Fibroblast of lung (primary cell): ENCODE results near the gene PLK2. TPM values are rescaled to one million over a fixed set of nuclear protein-coding genes. Genes with fewer than 3 reads are reported as not detected.

Source experiments
- DNase-seq, 2 donors: peaks; one replicate each; pipeline versions ENCODE4 v3.0.0 to v3.0.0-alpha.2; 2010; ENCODE audit warnings: low read depth in 2 of 2
- H2AFZ ChIP-seq: 2 replicates; pipeline ENCODE4 v1.5.1; 2012; ENCODE audit warnings: low read length, control low read depth, inconsistent platforms
- H3K27ac ChIP-seq: 2 replicates; pipeline ENCODE4 v1.5.1; 2011; ENCODE audit warnings: low read length, control low read depth; ENCODE audit not compliant: insufficient read depth
- H3K27me3 ChIP-seq: 2 replicates; pipeline ENCODE4 v1.5.1; 2011; ENCODE audit warnings: mild to moderate bottlenecking, low read length; ENCODE audit not compliant: control insufficient read depth, insufficient read depth
- H3K36me3 ChIP-seq: 2 replicates; pipeline ENCODE4 v1.5.1; 2011; ENCODE audit warnings: low read length; ENCODE audit not compliant: control insufficient read depth, insufficient read depth
- H3K4me1 ChIP-seq: 2 replicates; pipeline ENCODE4 v1.5.1; 2011; ENCODE audit warnings: low read length; ENCODE audit not compliant: control insufficient read depth, insufficient read depth; ENCODE audit errors: extremely low read depth
- H3K4me2 ChIP-seq: 2 replicates; pipeline ENCODE4 v1.5.1; 2011; ENCODE audit warnings: low read length, control low read depth; ENCODE audit not compliant: insufficient read depth; ENCODE audit errors: extremely low read depth
- H3K4me3 ChIP-seq, 4 experiments: fragments of 200-600 bp in 1 of 4; sonication (generic) in 1 of 4; replicated peaks in 1 of 4; 2 replicates each; pipeline ENCODE4 v1.5.1; 2011 to 2016; ENCODE audit warnings: low read length in 4 of 4, low read depth in 3 of 4, mild to moderate bottlenecking in 3 of 4, control low read depth in 2 of 4, inconsistent platforms in 1 of 4, mixed read lengths in 1 of 4; ENCODE audit not compliant: insufficient read depth in 1 of 4; ENCODE audit errors: control extremely low read depth in 1 of 4
- H3K79me2 ChIP-seq: 2 replicates; pipeline ENCODE4 v1.5.1; 2012; ENCODE audit warnings: mild to moderate bottlenecking, low read length, inconsistent platforms; ENCODE audit not compliant: control insufficient read depth, insufficient read depth
- H3K9ac ChIP-seq: 2 replicates; pipeline ENCODE4 v1.5.1; 2011; ENCODE audit warnings: mild to moderate bottlenecking, low read length, control low read depth; ENCODE audit not compliant: insufficient read depth
- H3K9me3 ChIP-seq: 2 replicates; pipeline ENCODE4 v1.5.1; 2012; ENCODE audit warnings: low read depth, low read length; ENCODE audit not compliant: control insufficient read depth, insufficient read depth
- H4K20me1 ChIP-seq: 2 replicates; pipeline ENCODE4 v1.5.1; 2011; ENCODE audit warnings: low read length; ENCODE audit not compliant: control insufficient read depth, insufficient read depth; ENCODE audit errors: extremely low read depth
- CTCF ChIP-seq, 2 donors: IDR thresholded peaks in 1 of 2; conservative IDR thresholded peaks in 1 of 2; 1 replicate in 1 of 2; 2 replicates in 1 of 2; pipeline ENCODE4 v1.5.1; 2011 to 2012; ENCODE audit warnings: low read length in 2 of 2, control low read depth in 1 of 2, inconsistent platforms in 1 of 2, low read depth in 1 of 2, mild to moderate bottlenecking in 1 of 2
- EZH2 ChIP-seq: IDR thresholded peaks from 2 replicates; pipeline ENCODE4 v1.5.1; 2012; ENCODE audit warnings: low read length, control low read depth, mild to moderate bottlenecking; ENCODE audit errors: missing control alignments
- polyA minus RNA-seq: library from RNA; depleted of rRNA, polyadenylated mRNA; stranded (reverse); fragments of >200 nt; gene quantifications from 2 replicates; pipeline ENCODE4 v1.2.3, GENCODE V29; 2011; ENCODE audit warnings: low replicate concordance
- polyA plus RNA-seq, 2 donors: library from polyadenylated mRNA; depleted of rRNA in 1 of 2; stranded (reverse) in 1 of 2; unstranded in 1 of 2; fragments of >200 nt; gene quantifications; 2 replicates each; pipeline ENCODE4 v1.2.1, GENCODE V29; 2011 to 2012; ENCODE audit warnings: missing spikeins in 1 of 2
- total RNA-seq: library from RNA; depleted of rRNA; stranded (reverse); fragments of >200 nt; gene quantifications from 2 replicates; pipeline ENCODE4 v1.2.1, GENCODE V29; 2014

PLK2 gene
- 835 and 983 TPM in 2 replicates for total RNA-seq
- 26.8 and 59.4 TPM in 2 replicates for polyA plus RNA-seq
- polyA plus RNA-seq (2012), result 24.9 and 57.2 TPM in 2 replicates
- 19.9 and 78.0 TPM in 2 replicates for polyA minus RNA-seq

- Histone ChIP-seq H3K9me3 (no peaks in the 10 kb centered on the region), H3K4me3 (peak within 1 kb of the TSS; percentile 56 to 89 (median 84)), H2AFZ (peak within 1 kb of the TSS; percentile 89), H3K9ac (peak within 1 kb of the TSS; percentile 93), H3K4me1 (peaks cover 3% of the 10 kb centered on the region), H3K4me2 (peak within 1 kb of the TSS; percentile 91), H3K27me3 (no peaks in the 10 kb centered on the region), H4K20me1 (no peaks in the 10 kb centered on the region), H3K36me3 (peaks cover 4% of the 10 kb centered on the region), H3K27ac (peak within 1 kb of the TSS; percentile 91), H3K79me2 (peaks cover 31% of the 10 kb centered on the region)
- peak; percentile 30 to 34 for TF ChIP-seq CTCF (conservative IDR thresholded peaks at IDR 0.05 in 1 of 2, IDR thresholded peaks at IDR 0.05 in 1 of 2; ENCODE audit: low read depth in 1 of 2, low read length in 2 of 2)
- no peak for TF ChIP-seq EZH2
- peak; percentile 92 to 95 for DNase-seq
Measured at GRCh38 chr5:58460002-58460731, at the start of gene PLK2. PLK2 (minus strand) TSS chr5:58460086; CDS start chr5:58459959, 127 bp downstream.

- no peak overlapping the region for H3K9ac ChIP-seq
- H2AFZ ChIP-seq, result no peak overlapping the region
- TF ChIP-seq EZH2, result no peak
- no peak for TF ChIP-seq CTCF (conservative IDR thresholded peaks at IDR 0.05 in 1 of 2, IDR thresholded peaks at IDR 0.05 in 1 of 2; ENCODE audit: low read depth in 1 of 2, low read length in 2 of 2)
- H3K9me3 ChIP-seq, result no peaks in the 10 kb centered on the region
- H3K4me2 ChIP-seq, result no peak overlapping the region
- DNase-seq, result no peak
- H3K27ac ChIP-seq, result no peak overlapping the region
- H4K20me1 ChIP-seq, result no peaks in the 10 kb centered on the region
- no peak overlapping the region for H3K4me3 ChIP-seq
- H3K27me3 ChIP-seq, result no peaks in the 10 kb centered on the region
- no peaks in the 10 kb centered on the region for H3K4me1 ChIP-seq
- no peaks in the 10 kb centered on the region for H3K36me3 ChIP-seq
- no peaks in the 10 kb centered on the region for H3K79me2 ChIP-seq
Measured at GRCh38 chr5:58507715-58508114, 47.8 kb upstream of the PLK2 start.

- no peaks in the 10 kb centered on the region for H3K9me3 ChIP-seq
- no peak for DNase-seq
- no peaks in the 10 kb centered on the region for H3K79me2 ChIP-seq
- no peak overlapping the region for H3K27ac ChIP-seq
- no peaks in the 10 kb centered on the region for H3K27me3 ChIP-seq
- H3K4me3 ChIP-seq, result no peak overlapping the region
- no peak overlapping the region for H3K4me2 ChIP-seq
- no peak for TF ChIP-seq CTCF (conservative IDR thresholded peaks at IDR 0.05 in 1 of 2, IDR thresholded peaks at IDR 0.05 in 1 of 2; ENCODE audit: low read depth in 1 of 2, low read length in 2 of 2)
- TF ChIP-seq EZH2, result no peak
- H3K36me3 ChIP-seq, result no peaks in the 10 kb centered on the region
- H3K9ac ChIP-seq, result no peak overlapping the region
- H2AFZ ChIP-seq, result no peak overlapping the region
- no peaks in the 10 kb centered on the region for H4K20me1 ChIP-seq
- H3K4me1 ChIP-seq, result no peaks in the 10 kb centered on the region
Measured at GRCh38 chr5:58505971-58506640, 46.2 kb upstream of the PLK2 start.
